H1 (cell line): ENCODE data around the gene MAP2K5.

Experiments
- JUN ChIP-seq: IDR thresholded peaks from 2 replicates; pipeline ENCODE4 v1.6.1; 2011; ENCODE audit warnings: low read depth, mild to moderate bottlenecking, improper control_type of control experiment, low read length
- POLR2A ChIP-seq, 2 experiments: IDR thresholded peaks; 1 replicate in 1 of 2; 2 replicates in 1 of 2; pipeline ENCODE4 v1.6.1; 2011; ENCODE audit warnings: low read depth in 2 of 2, low read length in 2 of 2, mild to moderate bottlenecking in 2 of 2; ENCODE audit errors: control extremely low read depth in 1 of 2
- TF ChIP-seq, protein P1 (sequence below), 3 experiments: IDR thresholded peaks; 1 replicate in 2 of 3; 2 replicates in 1 of 3; pipeline versions ENCODE4 v1.5.1 to v1.6.1; 2011; ENCODE audit warnings: low read length in 3 of 3, mild to moderate bottlenecking in 3 of 3, inconsistent platforms in 2 of 3, low read depth in 1 of 3, moderate library complexity in 1 of 3; ENCODE audit not compliant: insufficient read depth in 1 of 3; ENCODE audit errors: control extremely low read depth in 1 of 3

DNA sequence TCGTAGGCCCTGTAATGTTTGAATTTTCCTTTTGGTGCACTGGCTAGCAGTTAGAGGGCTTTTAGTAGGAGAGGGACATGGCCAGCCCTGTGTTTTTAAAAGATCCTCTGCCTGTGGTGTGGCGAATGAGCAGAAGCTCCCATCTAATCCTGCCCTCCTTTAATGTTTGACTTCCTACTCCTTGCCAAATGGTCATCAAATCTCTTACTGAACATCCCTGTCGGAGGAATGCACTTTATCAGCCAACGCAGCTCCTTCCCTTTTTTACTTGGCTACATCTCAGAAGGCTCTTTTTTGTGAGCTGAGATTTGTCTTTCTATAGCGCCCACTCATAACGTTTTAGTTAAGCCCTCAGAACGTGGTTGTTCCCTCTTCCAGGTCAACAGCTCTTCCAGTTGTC, 44.8 kb downstream of the MAP2K5 start:
- TF ChIP-seq, protein P1, sequence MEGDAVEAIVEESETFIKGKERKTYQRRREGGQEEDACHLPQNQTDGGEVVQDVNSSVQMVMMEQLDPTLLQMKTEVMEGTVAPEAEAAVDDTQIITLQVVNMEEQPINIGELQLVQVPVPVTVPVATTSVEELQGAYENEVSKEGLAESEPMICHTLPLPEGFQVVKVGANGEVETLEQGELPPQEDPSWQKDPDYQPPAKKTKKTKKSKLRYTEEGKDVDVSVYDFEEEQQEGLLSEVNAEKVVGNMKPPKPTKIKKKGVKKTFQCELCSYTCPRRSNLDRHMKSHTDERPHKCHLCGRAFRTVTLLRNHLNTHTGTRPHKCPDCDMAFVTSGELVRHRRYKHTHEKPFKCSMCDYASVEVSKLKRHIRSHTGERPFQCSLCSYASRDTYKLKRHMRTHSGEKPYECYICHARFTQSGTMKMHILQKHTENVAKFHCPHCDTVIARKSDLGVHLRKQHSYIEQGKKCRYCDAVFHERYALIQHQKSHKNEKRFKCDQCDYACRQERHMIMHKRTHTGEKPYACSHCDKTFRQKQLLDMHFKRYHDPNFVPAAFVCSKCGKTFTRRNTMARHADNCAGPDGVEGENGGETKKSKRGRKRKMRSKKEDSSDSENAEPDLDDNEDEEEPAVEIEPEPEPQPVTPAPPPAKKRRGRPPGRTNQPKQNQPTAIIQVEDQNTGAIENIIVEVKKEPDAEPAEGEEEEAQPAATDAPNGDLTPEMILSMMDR (IDR thresholded peaks at IDR 0.05; ENCODE audit: control extremely low read depth in 1 of 3, insufficient read depth in 1 of 3, low read depth in 1 of 3, low read length in 3 of 3), result no peak
- TF ChIP-seq POLR2A (IDR thresholded peaks at IDR 0.05; ENCODE audit: control extremely low read depth in 1 of 2, low read depth in 2 of 2, low read length in 2 of 2), result no peak
- TF ChIP-seq JUN, result no peak
